ENCODE measurements around the gene MAP3K12.

DNA sequence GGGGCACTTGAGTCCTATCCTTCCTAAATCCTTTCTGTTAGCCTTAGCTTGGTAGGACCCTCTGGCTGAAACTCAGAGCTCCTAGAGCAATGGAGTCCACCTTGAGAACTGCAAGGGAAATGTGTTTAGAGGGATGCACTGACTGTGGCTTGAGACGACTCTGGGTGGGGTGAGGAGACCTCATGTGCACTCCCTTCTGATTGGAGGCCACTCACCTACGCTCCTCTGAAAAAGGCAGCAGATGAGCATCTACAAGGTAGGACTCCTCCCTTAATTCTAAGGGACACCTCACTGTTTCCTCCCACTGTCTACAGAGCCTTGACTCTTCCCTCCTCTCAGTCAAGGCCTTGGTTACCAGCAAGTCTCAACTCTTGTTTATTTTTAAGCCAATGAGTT is 1.0 kb downstream of the MAP3K12 start:
- TF ChIP-seq, protein P1, sequence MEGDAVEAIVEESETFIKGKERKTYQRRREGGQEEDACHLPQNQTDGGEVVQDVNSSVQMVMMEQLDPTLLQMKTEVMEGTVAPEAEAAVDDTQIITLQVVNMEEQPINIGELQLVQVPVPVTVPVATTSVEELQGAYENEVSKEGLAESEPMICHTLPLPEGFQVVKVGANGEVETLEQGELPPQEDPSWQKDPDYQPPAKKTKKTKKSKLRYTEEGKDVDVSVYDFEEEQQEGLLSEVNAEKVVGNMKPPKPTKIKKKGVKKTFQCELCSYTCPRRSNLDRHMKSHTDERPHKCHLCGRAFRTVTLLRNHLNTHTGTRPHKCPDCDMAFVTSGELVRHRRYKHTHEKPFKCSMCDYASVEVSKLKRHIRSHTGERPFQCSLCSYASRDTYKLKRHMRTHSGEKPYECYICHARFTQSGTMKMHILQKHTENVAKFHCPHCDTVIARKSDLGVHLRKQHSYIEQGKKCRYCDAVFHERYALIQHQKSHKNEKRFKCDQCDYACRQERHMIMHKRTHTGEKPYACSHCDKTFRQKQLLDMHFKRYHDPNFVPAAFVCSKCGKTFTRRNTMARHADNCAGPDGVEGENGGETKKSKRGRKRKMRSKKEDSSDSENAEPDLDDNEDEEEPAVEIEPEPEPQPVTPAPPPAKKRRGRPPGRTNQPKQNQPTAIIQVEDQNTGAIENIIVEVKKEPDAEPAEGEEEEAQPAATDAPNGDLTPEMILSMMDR (IDR thresholded peaks at IDR 0.05), result no peak
- TF ChIP-seq POLR2A (IDR thresholded peaks at IDR 0.05), result no peak
- no peak for TF ChIP-seq POLR2AphosphoS5 (IDR thresholded peaks at IDR 0.05)
